ENCODE measurements around the gene CD59. TPM values are rescaled to one million over a fixed set of nuclear protein-coding genes. Genes with fewer than 3 reads are reported as not detected.
A peak's percentile ranks its signal among the peaks of the same experiment; 100 is the strongest.

Gene CD59
- total and polyA plus RNA-seq, 9 of the 15 experiments (the other 6 are each of a cell fraction or from before 2014, with no cell fraction given) = 38.1 to 338 (median 173) TPM

DNA sequence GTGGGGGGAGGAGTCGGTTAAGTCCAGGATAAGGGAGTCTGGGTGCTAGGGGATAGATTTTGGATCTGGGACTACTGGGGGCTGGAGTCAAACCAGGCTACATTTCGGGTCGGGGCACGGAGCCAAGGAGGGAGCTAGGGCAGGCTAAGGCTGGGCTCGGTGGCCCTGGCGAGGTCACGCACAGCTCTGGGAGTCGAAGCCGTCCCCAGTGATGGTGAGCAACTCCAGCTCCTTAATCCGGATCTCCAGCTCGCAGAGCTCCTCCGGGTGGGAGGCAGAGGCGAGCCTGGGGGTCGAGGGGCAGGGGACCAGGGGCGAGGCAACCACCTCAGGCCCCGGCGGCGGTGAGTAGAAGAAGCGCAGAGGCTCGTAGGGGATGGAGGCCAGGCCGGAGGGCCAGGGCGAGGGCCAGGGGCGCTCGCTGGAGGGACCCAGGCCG lies 36.1 kb downstream of the CD59 start:
- no peak for FAIRE-seq
- no peak for ATAC-seq
- Histone ChIP-seq H3K36me3 (ENCODE audit: control insufficient read depth, insufficient read depth, low read length) (peaks cover under 1% of the 10 kb centered on the region; the same call in 2 of the 3 replicates), H3K4me1 (replicated peaks in 1 of 2; ENCODE audit: control insufficient read depth in 2 of 2, insufficient read depth in 2 of 2, low read length in 2 of 2) (peaks cover 17 to 18% of the 10 kb centered on the region in 2 experiments), H3K4me3 (peak overlapping the region; percentile 41), H3K9me1 (ENCODE audit: control insufficient read depth, insufficient read depth, low read length) (no peaks in the 10 kb centered on the region), H2AFZ (ENCODE audit: low read depth, low read length) (peak overlapping the region; percentile 49), H4K20me1 (replicated peaks; ENCODE audit: control insufficient read depth, insufficient read depth, low read length) (no peaks in the 10 kb centered on the region), H3K79me2 (ENCODE audit: control insufficient read depth, insufficient read depth, low read length) (no peaks in the 10 kb centered on the region), H3K4me2 (ENCODE audit: insufficient read depth, low read length) (peak overlapping the region; percentile 42), H3K9me3 (replicated peaks; ENCODE audit: control insufficient read depth, insufficient read depth, low read depth, low read length) (no peaks in the 10 kb centered on the region), H3K9ac (ENCODE audit: insufficient read depth in 1 of 2, low read depth in 2 of 2, low read length in 2 of 2) (peak overlapping the region in 1 of 2 experiments; percentile 79; a peak in 2 of 4 replicates), H3K27ac (ENCODE audit: extremely low read depth, low read depth, low read length) (no peak overlapping the region), H3K27me3 (ENCODE audit: control insufficient read depth in 2 of 2, insufficient read depth in 2 of 2, low read length in 2 of 2) (peaks cover 19 to 30% of the 10 kb centered on the region in 2 experiments)
- BruUV-seq (replicated peaks) = no TSS peak
- POLR2A ChIA-PET = interaction anchor here (0.6 to 1.7 kb wide), 10 partner anchors 11 to 1340 kb away, joined by 3 to 5 read pairs (median 3); partner anchors contain the start of gene TCP11L1
- 9% methylated on average over 15 of the region's 25 CpGs for WGBS (ENCODE audit: insufficient coverage, low coverage, missing lambda C conversion rate)
- intact Hi-C loops (cut with micrococcal nuclease) (no loop called here), in situ Hi-C loops (cut with MboI) (no loop called here)
- CTCF ChIA-PET (ENCODE audit: low intra/inter-chr PET ratio) = no interaction called here
- TF ChIP-seq NFIC (IDR thresholded peaks at IDR 0.05) (peak; percentile 34; the same call in 1 of the 2 replicates), YBX1 (IDR thresholded peaks at IDR 0.05) (no peak), TSC22D4 (tag; IDR thresholded peaks at IDR 0.05) (0 out of 2 replicates have a peak, but pooled peaks have one; percentile 54), CBX2 (IDR thresholded peaks at IDR 0.05; ENCODE audit: insufficient read depth, low read length, poor library complexity, severe bottlenecking) (no peak), MTA3 (IDR thresholded peaks at IDR 0.05; ENCODE audit: borderline replicate concordance) (0 out of 2 replicates have a peak, but pooled peaks have one; percentile 16)
- TF ChIP-seq, protein P1, sequence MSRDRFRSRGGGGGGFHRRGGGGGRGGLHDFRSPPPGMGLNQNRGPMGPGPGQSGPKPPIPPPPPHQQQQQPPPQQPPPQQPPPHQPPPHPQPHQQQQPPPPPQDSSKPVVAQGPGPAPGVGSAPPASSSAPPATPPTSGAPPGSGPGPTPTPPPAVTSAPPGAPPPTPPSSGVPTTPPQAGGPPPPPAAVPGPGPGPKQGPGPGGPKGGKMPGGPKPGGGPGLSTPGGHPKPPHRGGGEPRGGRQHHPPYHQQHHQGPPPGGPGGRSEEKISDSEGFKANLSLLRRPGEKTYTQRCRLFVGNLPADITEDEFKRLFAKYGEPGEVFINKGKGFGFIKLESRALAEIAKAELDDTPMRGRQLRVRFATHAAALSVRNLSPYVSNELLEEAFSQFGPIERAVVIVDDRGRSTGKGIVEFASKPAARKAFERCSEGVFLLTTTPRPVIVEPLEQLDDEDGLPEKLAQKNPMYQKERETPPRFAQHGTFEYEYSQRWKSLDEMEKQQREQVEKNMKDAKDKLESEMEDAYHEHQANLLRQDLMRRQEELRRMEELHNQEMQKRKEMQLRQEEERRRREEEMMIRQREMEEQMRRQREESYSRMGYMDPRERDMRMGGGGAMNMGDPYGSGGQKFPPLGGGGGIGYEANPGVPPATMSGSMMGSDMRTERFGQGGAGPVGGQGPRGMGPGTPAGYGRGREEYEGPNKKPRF (IDR thresholded peaks at IDR 0.05; ENCODE audit: low read depth, low read length) = no peak
- DNase-seq (ENCODE audit: extremely low read depth in 1 of 4, low spot score in 3 of 4) = no peak

Measured in K562 (cell line).